Fibroblast of upper back skin (primary cell): ENCODE measurements around the gene PPIE.

Experiments
- DNase-seq: peaks from one replicate; pipeline ENCODE4 v3.0.0-alpha.2; 2013

PPIE gene

GRCh38 chr1:39721664-39722063, 17.0 kb upstream of the PPIE start:
- DNase-seq, result no peak

- DNase-seq, result peak; percentile 7
Observed at GRCh38 chr1:39722495-39722894, 16.2 kb upstream of the PPIE start.

- DNase-seq, result no peak
Observed at GRCh38 chr1:39726600-39726999, 12.1 kb upstream of the PPIE start.

- DNase-seq, result no peak
Observed at GRCh38 chr1:39727221-39727931, 11.3 kb upstream of the PPIE start.

- no peak for DNase-seq
Observed at GRCh38 chr1:39727932-39728317, 10.8 kb upstream of the PPIE start.

GRCh38 chr1:39729030-39729429, 9.7 kb upstream of the PPIE start:
- no peak for DNase-seq

- DNase-seq, result no peak
Observed at GRCh38 chr1:39729842-39730241, 8.8 kb upstream of the PPIE start.

GRCh38 chr1:39732730-39733129, 6.0 kb upstream of the PPIE start:
- no peak for DNase-seq

GRCh38 chr1:39733161-39733560, 5.5 kb upstream of the PPIE start:
- no peak for DNase-seq

GRCh38 chr1:39735731-39736130, 3.0 kb upstream of the PPIE start:
- DNase-seq, result no peak

- peak; percentile 70 for DNase-seq
Observed at GRCh38 chr1:39737546-39738169, 1.0 kb upstream of the PPIE start.

GRCh38 chr1:39745016-39745670, 6.5 kb downstream of the PPIE start:
- no peak for DNase-seq

- no peak for DNase-seq
Observed at GRCh38 chr1:39751595-39751994, 12.9 kb downstream of the PPIE start.

- DNase-seq, result no peak
Observed at GRCh38 chr1:39752703-39753102, 14.0 kb downstream of the PPIE start.

- DNase-seq, result no peak
Observed at GRCh38 chr1:39753132-39754025, 14.7 kb downstream of the PPIE start.

- no peak for DNase-seq
Observed at GRCh38 chr1:39754026-39754570, 15.4 kb downstream of the PPIE start.

- no peak for DNase-seq
Observed at GRCh38 chr1:39754906-39755504, 16.3 kb downstream of the PPIE start.

GRCh38 chr1:39755965-39756659, 17.4 kb downstream of the PPIE start:
- DNase-seq, result no peak

- no peak for DNase-seq
Observed at GRCh38 chr1:39757501-39757900, 18.8 kb downstream of the PPIE start.

GRCh38 chr1:39758556-39759435, 20.1 kb downstream of the PPIE start:
- DNase-seq, result no peak

- DNase-seq, result no peak
Observed at GRCh38 chr1:39759436-39759726, 20.7 kb downstream of the PPIE start.
